Left renal cortex interstitium (tissue), 4 donors: ENCODE measurements around the gene BIRC5. TPM values are rescaled to one million over a fixed set of nuclear protein-coding genes. Genes with fewer than 3 reads are reported as not detected.
A peak's percentile ranks its signal among the peaks of the same experiment; 100 is the strongest.
"Not testable (repeated sequence)": the region's sequence is repeated elsewhere in the genome, so short reads cannot be mapped to it uniquely, and the experiment has no call there.

Experiments used
- DNase-seq, 4 donors: peaks; one replicate each; pipeline ENCODE4 v3.0.0-alpha.2; 2013; ENCODE audit warnings: low read depth in 4 of 4, low spot score in 2 of 4, missing footprints in 1 of 4
- polyA plus RNA-seq, 4 donors: library from polyadenylated mRNA; unstranded; fragments of 120-200 nt; gene quantifications; one replicate each; pipeline ENCODE4 v1.2.1, GENCODE V29; 2013; ENCODE audit not compliant: insufficient read length in 4 of 4

The BIRC5 gene
- 10 to 100 TPM; 23.0 to 34.9 (median 30.6) TPM for polyA plus RNA-seq

DNA sequence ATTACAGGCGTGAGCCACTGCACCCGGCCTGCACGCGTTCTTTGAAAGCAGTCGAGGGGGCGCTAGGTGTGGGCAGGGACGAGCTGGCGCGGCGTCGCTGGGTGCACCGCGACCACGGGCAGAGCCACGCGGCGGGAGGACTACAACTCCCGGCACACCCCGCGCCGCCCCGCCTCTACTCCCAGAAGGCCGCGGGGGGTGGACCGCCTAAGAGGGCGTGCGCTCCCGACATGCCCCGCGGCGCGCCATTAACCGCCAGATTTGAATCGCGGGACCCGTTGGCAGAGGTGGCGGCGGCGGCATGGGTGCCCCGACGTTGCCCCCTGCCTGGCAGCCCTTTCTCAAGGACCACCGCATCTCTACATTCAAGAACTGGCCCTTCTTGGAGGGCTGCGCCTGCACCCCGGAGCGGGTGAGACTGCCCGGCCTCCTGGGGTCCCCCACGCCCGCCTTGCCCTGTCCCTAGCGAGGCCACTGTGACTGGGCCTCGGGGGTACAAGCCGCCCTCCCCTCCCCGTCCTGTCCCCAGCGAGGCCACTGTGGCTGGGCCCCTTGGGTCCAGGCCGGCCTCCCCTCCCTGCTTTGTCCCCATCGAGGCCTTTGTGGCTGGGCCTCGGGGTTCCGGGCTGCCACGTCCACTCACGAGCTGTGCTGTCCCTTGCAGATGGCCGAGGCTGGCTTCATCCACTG lies at the start of gene BIRC5:
TSS of gene BIRC5 (plus strand) at position 238 of the 690 bp plus-strand sequence. CDS start at position 302, 64 bp downstream.
- peak in 3 of 4 donors; percentile 59 to 76 (median 62) for DNase-seq

DNA sequence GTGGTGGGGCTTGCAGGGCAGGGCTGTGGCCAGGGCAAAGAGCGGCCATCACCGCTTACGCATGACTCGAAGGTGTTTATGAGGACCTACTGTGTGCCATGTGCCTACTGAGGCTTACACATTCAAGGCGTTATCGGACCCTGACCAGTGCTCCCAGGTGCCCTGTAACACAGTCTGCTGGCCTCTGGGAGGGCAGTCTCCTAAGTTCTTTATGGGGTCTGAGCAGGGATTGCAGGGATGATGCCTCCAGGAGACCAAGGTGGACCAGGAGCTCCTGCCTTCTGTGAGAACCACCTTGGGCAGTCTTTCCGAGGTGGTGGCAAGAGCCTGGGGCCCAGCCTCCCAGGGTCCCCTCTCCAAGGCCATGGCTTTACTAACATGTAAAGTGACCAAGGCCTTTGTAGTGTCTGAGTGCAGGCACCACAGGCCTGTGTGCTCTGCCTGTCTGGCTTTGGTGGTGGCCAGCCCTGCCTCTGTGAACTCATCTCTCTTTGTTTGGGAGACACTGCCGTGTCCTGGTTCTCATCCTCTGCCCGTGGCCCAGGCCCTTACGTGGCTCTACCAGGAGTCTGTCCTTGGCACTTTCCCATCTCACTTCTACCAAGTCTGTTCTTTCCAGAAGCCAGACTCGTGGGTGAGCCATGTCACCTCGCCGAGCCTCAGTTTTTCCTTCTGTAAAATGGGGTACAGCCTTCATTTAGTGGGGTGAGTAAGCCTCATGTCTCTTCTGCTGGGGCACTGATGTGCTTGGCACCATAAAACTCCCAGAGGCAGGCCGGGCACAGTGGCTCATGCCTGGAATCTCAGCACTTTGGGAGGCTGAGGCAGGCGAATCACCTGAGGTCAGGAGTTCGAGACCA lies 49.1 kb upstream of the BIRC5 start:
- no peak for DNase-seq

DNA sequence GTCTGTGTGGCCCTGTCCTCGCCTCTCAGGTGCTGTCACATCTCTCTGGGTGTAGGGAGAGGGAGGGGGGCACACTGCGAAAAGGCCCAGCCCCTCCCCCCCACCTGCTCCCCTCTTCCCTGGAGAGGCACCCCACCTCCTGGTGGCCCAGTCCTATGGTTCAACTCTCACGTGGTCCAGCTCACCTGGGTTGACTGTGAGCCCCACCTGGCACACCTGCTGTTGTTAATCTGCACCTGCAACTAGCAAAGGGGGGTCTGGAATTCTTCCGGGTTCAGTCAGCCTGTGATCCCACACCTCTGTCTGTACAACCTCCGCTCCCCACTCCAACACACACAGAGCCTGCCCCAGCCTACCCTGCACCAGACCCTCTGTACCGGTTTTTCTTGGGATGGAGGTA lies 47.6 kb upstream of the BIRC5 start:
- no peak for DNase-seq

- DNase-seq, result no peak
These were observed 45.7 kb upstream of the BIRC5 start, which contains the start of gene SYNGR2 for GRCh38 chr17:78168242-78168902. SYNGR2 (plus strand) TSS chr17:78168581; CDS start chr17:78168617, 36 bp downstream.

DNA sequence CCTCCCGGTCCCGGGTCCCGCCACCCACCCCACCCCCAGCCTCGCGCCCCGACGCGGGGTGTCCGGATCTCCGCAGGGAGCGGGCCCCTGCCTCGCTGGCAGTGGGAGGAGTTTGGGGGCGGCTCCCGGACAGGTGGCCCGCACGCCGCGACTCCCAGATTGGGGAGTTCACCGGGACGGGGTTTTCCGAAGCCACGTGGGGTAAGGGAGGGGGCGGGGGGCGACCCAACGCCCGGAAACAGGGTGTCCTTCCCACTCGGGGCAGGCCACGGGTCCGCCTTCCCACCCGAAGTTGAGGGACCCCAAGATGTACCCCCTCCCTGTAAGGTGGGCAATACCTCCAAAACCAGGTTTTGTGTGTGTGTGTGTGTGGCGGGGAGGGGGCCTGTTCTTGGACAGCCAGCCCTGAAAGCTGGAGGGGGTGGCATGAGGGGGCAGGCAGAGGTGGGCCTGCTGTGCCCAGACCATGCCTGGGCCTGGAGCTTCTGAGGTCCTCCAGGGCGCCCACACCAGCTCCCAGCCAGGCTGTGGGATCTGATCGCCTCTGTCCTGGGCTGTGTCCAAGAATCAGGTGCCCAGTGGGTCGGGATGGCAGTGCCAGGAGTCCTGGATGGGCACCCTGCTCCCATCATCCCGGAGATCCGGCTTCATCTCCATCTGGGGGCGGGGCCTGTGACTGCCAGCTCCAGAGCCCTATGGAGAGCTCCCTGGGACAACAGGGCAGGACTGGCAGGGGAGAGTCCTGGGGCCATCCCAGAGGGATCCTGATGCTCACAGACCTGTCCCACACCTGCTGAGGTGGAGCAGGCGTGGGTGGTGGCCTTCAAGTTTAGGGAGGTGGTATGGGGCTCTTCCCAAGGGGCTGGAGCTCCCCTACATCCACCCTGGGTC lies 44.9 kb upstream of the BIRC5 start:
- DNase-seq, result no peak

- DNase-seq, result no peak
These were observed 43.1 kb upstream of the BIRC5 start for GRCh38 chr17:78170692-78171590.

- DNase-seq, result not testable (repeated sequence)
These were observed 42.3 kb upstream of the BIRC5 start for GRCh38 chr17:78171591-78172248.

DNA sequence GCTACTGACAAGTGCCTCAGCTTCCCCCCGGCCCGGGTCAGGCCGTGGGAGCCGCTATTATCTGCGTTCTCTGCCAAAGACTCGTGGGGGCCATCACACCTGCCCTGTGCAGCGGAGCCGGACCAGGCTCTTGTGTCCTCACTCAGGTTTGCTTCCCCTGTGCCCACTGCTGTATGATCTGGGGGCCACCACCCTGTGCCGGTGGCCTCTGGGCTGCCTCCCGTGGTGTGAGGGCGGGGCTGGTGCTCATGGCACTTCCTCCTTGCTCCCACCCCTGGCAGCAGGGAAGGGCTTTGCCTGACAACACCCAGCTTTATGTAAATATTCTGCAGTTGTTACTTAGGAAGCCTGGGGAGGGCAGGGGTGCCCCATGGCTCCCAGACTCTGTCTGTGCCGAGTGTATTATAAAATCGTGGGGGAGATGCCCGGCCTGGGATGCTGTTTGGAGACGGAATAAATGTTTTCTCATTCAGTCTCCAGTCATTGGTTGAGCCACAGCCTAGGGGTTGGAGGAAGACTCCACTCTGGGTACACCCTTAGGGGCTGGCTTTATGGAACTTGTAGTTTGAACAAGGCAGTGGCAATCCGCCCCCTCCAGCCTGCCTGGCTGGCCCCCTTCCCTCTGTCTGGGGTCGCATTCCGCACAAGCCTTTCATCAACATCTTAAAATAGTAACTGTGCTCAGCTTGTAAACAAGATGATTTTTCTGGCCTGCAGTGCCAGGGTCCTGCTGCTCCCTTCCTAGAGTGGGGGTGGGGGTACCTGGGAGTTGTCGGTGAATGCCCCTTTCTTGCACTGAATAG lies 41.6 kb upstream of the BIRC5 start:
- DNase-seq, result no peak

GRCh38 chr17:78173097-78173715 lies 40.8 kb upstream of the BIRC5 start:
- DNase-seq, result no peak

DNA sequence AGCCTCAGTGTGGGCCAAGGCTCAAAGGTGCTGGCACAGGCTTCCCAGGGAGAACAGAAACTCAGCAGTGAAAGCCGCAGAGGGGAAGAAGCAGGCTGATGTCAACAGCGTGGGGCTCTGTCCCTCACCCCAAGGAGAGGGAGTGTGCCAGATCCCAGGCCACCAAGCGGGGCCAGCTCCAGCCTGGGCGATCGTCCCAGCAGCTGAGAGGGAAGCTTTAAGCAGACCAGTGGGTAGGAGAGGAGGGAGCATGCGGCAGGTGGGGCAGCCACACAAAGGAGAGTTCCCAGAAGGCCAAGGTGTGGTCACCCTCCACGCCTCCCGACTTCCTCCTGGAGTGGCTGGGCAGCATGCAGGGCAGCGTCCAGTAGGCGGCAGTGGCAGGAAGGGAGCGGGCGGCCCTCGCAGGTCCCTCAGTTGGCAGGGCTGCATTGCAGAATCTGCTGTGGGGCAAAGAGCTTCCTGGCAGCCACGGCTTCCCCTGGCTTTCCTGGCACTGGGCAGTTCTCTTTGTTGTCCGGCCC lies 39.6 kb upstream of the BIRC5 start:
- no peak for DNase-seq

- no peak for DNase-seq
These were observed 39.0 kb upstream of the BIRC5 start for GRCh38 chr17:78174870-78175642.

DNA sequence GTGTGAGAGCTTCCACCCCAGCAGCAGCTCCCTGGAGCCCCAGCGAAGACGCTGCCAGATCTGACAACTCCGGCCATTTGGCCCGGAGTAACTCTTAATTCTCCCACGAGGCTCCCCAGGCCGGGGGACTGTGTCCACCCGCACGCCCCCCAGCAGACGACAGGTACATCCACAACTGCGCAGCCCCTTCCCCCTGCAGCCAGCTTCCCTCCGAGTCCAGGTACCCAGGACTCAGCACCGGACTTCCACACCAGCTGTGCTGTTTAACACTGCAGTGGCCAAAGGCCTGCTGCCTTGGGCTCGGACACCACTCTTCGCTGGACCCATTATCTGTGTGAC lies 38.4 kb upstream of the BIRC5 start:
- no peak for DNase-seq

GRCh38 chr17:78176548-78177025 lies 37.5 kb upstream of the BIRC5 start:
- DNase-seq, result no peak

DNA sequence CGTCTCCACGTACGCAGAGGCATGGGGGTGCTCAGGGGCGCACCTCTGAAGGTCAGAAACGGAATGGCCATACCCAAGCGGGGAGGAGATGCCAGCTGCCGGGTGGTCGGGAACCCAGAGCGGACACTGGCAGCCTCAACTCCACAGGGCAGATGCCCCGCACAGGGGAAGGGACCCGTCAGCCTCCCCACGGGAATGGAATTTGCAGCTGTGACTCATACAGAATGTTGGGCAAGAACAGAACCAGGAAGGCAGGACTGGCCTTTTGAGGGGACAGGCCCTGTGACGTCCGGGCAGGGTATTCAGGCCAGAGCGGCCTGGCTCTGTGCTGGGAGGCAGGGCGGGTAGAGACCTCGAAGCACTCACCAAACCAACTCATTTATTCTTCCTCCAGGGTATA lies 34.7 kb upstream of the BIRC5 start:
- no peak for DNase-seq

DNA sequence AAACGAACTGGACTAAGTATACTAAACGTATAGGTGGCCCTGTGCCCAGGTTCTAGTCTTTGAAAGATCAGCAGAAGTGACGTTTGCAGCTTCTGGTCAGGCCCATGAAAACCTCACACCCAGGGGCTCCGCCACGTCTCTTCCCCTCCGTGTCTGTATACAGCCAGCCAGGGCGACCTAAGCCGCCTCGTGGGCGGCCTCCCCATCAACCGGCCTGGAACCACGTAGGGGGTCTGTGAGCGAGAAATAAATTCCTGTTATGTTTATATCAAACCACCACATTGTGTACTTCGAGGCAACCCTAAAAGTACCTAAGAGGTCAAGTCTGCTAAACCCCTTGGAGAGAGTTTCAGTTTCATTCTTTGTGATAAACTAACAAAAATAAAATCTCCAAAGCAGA lies 34.0 kb upstream of the BIRC5 start:
- DNase-seq, result no peak

GRCh38 chr17:78180508-78180907 lies 33.5 kb upstream of the BIRC5 start:
- no peak for DNase-seq
